Sigmoid colon (tissue), 4 donors: ENCODE measurements around the gene IGF2BP3.

ENCODE experiments used
- POLR2A ChIP-seq, 2 donors: fragments of 450-650 bp; IDR thresholded peaks; one replicate each; pipeline ENCODE4 v1.6.1; 2016; ENCODE audit warnings: antibody characterized with exemption in 2 of 2, mild to moderate bottlenecking in 2 of 2, moderate library complexity in 2 of 2
- POLR2AphosphoS5 ChIP-seq, 4 donors: sonication (generic); formaldehyde crosslinking; IDR thresholded peaks; one replicate each; pipeline ENCODE4 v1.6.1; 2017; ENCODE audit warnings: antibody characterized with exemption in 4 of 4
- TF ChIP-seq, protein P1 (sequence below), 4 experiments: fragments of 450-650 bp in 3 of 4; fragments of 200-600 bp in 1 of 4; IDR thresholded peaks; one replicate each; pipeline ENCODE4 v1.5.1; 2016 to 2019; ENCODE audit warnings: antibody characterized with exemption in 4 of 4, mild to moderate bottlenecking in 3 of 4, moderate library complexity in 2 of 4

DNA sequence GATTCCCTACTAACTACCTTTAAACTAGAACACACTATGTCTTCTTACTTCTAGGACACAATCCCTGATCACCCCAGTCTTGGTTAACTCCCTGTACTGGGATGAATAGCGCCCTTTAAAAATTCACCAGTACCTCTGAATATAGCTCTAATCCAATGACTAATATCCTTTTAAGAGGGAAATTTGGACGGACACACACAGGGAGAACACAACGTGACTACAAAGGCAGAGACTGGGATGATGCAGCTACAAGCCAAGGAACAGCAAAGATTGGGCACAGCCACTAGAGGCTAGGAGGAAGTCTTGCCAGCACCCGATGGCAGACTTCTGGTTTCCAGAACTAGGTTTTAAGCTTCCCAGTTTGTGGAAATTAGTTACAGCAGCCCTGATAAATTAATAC, 89.7 kb downstream of the IGF2BP3 start:
- TF ChIP-seq, protein P1, sequence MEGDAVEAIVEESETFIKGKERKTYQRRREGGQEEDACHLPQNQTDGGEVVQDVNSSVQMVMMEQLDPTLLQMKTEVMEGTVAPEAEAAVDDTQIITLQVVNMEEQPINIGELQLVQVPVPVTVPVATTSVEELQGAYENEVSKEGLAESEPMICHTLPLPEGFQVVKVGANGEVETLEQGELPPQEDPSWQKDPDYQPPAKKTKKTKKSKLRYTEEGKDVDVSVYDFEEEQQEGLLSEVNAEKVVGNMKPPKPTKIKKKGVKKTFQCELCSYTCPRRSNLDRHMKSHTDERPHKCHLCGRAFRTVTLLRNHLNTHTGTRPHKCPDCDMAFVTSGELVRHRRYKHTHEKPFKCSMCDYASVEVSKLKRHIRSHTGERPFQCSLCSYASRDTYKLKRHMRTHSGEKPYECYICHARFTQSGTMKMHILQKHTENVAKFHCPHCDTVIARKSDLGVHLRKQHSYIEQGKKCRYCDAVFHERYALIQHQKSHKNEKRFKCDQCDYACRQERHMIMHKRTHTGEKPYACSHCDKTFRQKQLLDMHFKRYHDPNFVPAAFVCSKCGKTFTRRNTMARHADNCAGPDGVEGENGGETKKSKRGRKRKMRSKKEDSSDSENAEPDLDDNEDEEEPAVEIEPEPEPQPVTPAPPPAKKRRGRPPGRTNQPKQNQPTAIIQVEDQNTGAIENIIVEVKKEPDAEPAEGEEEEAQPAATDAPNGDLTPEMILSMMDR (IDR thresholded peaks at IDR 0.05) = no peak
- TF ChIP-seq POLR2A (IDR thresholded peaks at IDR 0.05) = no peak
- TF ChIP-seq POLR2AphosphoS5 (IDR thresholded peaks at IDR 0.05) = no peak
